ENCODE results near the gene LGI1. TPM values are rescaled to one million over a fixed set of nuclear protein-coding genes. Genes with fewer than 3 reads are reported as not detected.

Gene LGI1
- total and polyA plus RNA-seq, 12 donors: 0.03 to 0.68 (median 0.42) TPM; not detected in 6

DNA sequence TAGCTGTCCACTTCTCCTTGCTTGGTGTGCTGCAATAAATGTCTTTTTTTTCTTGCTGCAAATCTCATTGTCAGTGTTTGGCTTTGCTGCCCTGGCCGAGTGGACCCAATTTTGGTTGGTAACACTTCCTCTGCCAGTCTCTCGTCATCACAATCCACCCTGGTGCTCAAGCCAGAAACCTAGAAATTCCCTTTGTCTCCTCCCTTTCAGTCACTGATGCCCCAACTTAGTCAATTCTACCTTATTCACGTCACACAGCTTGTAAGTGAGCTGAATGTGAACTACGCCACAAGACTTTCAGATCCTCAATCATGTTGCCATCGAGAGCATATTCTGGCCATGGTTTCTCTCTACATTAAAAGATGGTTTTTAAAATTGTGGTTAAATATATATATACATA lies 42.4 kb upstream of the LGI1 start:
- Histone ChIP-seq H3K4me1 (no peaks in the 10 kb centered on the region), H3K27me3 (peaks cover 0 to 13% (median 6%) of the 10 kb centered on the region in 7 donors), H3K27ac (no peak overlapping the region), H3K9me3 (no peaks in the 10 kb centered on the region), H3K36me3 (no peaks in the 10 kb centered on the region), H3K4me3 (no peak overlapping the region)
- WGBS, 2 donors: 81 to 88% methylated on average over 5 of the region's 5 CpGs
- no peak for TF ChIP-seq CTCF (IDR thresholded peaks at IDR 0.05)
- intact Hi-C loops (cut with DNase I): no loop called here
- no peak for ATAC-seq
- no peak for DNase-seq

GRCh38 chr10:93716766-93717165 lies 41.0 kb upstream of the LGI1 start:
- no peaks in the 10 kb centered on the region for H3K4me1 ChIP-seq
- peaks cover 0 to 23% (median 6%) of the 10 kb centered on the region in 7 donors for H3K27me3 ChIP-seq
- intact Hi-C loops (cut with DNase I): loop anchor here in 1 of 10 donors (1.0 kb wide), 1 partner anchor 15 kb away; no protein-coding TSS in a partner anchor
- TF ChIP-seq CTCF (IDR thresholded peaks at IDR 0.05): no peak
- ATAC-seq (no peak), DNase-seq (no peak)
- no peaks in the 10 kb centered on the region for H3K36me3 ChIP-seq
- no peak overlapping the region for H3K27ac ChIP-seq
- WGBS, 2 donors: 31 to 32% methylated on average over 1 of the region's 1 CpG
- H3K4me3 ChIP-seq: no peak overlapping the region
- no peaks in the 10 kb centered on the region for H3K9me3 ChIP-seq

- peaks cover 0 to 30% (median 6%) of the 10 kb centered on the region in 7 donors for H3K27me3 ChIP-seq
- intact Hi-C loops (cut with DNase I): no loop called here
- WGBS, 2 donors: 45 to 51% methylated on average over 8 of the region's 8 CpGs
Observed at GRCh38 chr10:93718937-93719725, 38.6 kb upstream of the LGI1 start.

DNA sequence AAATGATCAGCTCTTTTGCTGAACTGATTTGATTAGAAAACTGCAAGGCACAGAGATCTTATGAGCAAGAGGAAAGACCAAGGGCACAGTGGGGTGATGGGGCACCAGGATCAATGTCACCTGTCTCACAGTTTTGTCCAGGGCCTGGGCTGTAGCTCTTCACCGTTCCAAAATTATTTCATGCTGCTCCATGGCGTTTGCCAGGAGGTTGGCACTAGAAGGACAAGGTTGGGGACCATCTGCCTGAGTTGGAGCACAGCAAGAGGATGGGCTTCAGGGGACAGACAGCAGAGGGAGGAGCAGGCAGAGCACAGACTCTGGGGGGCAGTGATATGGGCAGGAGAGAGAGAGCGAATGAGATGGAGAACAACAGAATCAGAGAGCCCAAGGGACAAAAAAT lies 37.8 kb upstream of the LGI1 start:
- WGBS, 2 donors: 65 to 68% methylated on average over 3 of the region's 3 CpGs
- no peak overlapping the region for H3K4me3 ChIP-seq

More at GRCh38 chr10:93718937-93719725, 38.6 kb upstream of the LGI1 start:
- no peaks in the 10 kb centered on the region for H3K4me1 ChIP-seq
- ATAC-seq (peak in 2 of 8 donors; percentile 4 to 29), DNase-seq (peak in 1 of 2 donors; percentile 30)
- no peaks in the 10 kb centered on the region for H3K36me3 ChIP-seq
- no peak overlapping the region for H3K27ac ChIP-seq
- H3K4me3 ChIP-seq: no peak overlapping the region
- no peak for TF ChIP-seq CTCF (IDR thresholded peaks at IDR 0.05)
- no peaks in the 10 kb centered on the region for H3K9me3 ChIP-seq

More for the DNA sequence above, 37.8 kb upstream of the LGI1 start:
- no peak for TF ChIP-seq CTCF (IDR thresholded peaks at IDR 0.05)
- Histone ChIP-seq H3K9me3 (no peaks in the 10 kb centered on the region), H3K4me1 (no peaks in the 10 kb centered on the region), H3K36me3 (no peaks in the 10 kb centered on the region), H3K27ac (no peak overlapping the region), H3K27me3 (peaks cover 0 to 30% (median 8%) of the 10 kb centered on the region in 7 donors)
- ATAC-seq (no peak), DNase-seq (no peak)
- intact Hi-C loops (cut with DNase I): no loop called here
